Activated T-helper 9 cell treated with anti-CD3 and anti-CD28 coated beads, Interleukin-2, amount 50 U/mL, for 16 hours (primary cell): ENCODE results near the gene ENAM.
A peak's percentile ranks its signal among the peaks of the same experiment; 100 is the strongest.

ENCODE experiments used
- DNase-seq: peaks from one replicate; pipeline ENCODE4 v3.0.0-alpha.2; 2020; ENCODE audit warnings: low read depth

The ENAM gene

GRCh38 chr4:70628444-70628843, at the start of gene ENAM:
ENAM (plus strand) TSS chr4:70628744; CDS start chr4:70629501, 757 bp downstream.
- no peak for DNase-seq

DNA sequence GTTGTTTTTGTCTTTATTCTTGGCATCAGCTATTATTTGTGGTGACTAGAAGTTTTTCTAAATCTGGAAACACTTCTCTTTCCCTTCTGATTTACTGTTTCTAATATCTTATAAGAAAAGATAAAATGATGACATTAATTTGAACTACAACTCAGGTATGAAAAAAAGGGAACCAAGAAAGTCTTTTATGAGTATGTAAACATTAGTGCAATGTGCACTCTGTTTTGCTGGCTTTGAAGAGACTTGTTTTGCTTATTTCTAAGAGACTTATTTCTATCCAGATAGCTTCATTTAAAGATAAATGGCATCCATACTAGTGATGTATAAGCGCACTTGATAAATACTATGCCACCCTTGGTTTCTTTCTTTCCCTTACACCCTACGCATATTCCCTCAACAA, 46.6 kb upstream of the ENAM start:
- no peak for DNase-seq

GRCh38 chr4:70583952-70584834, 44.4 kb upstream of the ENAM start:
- DNase-seq: no peak

DNA sequence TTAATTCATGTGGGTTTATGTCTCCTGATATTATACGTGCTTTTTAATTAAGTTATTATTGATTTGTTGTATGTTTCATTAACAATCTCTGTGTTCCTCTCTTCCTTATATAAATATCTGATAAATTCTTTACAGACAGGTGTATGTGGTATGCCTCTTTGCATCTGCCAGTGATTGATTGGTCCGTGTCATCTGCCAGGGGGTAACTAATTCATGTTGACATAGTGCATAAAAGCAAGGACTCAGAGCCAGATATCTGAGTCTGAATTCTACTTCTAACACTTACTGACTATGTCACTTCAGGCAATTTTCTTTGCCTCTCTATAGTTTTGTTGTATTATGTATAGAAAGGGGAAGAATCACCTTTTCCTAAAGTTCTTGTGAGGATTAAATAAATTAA, 41.7 kb upstream of the ENAM start:
- no peak for DNase-seq

DNA sequence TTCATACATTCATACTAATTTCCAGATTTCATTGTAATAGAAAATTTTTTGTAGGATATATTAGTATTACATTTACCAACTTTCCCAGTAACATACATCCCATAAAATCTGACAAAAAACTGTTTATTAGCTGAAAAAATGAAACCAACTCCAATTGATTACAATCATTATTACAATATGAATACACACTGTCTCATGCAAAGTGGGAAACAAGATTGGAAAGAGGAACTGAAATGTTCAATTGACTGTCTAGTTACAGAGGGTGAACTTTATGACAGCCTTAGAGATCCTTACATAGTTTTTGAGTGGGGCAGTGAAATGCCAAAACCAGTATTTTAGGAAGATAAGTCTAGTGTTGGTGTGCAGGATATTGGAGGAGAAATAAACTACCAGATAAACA, 38.8 kb upstream of the ENAM start:
- DNase-seq: no peak

DNA sequence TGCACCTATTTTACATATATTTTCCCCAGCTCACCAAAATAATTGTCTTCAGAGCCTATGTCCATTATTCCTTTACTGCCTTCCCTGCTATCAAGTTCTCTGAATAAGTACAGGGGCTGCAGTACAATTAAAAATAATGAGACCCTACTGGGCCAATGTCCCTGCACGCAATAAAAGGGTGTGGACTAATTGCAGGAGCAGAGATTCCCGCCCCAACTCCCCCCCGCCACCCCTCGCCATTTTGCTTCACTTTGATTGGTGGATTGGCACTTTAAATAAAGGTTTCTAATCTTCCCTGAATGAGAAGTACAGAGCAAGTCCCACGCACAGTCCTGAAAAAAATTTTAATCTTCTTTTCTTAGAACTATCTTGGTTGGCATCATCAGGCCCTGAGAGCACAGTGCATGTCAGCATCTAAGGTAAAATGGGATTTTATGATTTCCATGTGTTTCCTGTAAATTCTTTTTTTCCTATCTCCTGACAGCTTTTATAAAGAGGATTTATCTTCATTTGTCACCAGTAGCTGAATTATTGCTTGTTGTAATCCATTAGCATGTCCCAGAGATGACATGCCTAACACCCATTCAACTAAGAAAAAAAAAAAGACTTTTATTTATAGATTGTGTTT, 36.5 kb upstream of the ENAM start, which contains the start of gene AMBN:
Gene AMBN (plus strand): TSS at position 302 of the 628 bp plus-strand sequence. CDS start 103 bp downstream, at position 405.
- no peak for DNase-seq

DNA sequence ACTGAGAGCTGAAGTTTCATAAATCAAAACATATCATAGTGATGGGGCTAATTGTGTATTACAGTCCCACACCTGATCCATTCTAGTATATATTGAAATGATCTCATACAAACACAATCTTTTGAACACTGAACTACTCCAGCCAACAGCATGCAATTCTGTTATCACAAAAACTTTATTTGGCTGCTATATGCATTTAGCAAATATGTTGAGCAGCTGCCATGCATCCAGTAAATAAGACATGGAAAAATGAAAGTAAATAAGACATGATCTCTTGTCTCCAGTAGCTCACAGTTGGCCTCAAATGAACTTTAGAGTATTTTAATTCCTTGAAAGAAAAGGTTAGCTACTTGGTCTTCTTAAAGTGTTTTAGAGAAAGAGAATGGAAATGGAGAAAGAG, 34.3 kb upstream of the ENAM start:
- no peak for DNase-seq

DNA sequence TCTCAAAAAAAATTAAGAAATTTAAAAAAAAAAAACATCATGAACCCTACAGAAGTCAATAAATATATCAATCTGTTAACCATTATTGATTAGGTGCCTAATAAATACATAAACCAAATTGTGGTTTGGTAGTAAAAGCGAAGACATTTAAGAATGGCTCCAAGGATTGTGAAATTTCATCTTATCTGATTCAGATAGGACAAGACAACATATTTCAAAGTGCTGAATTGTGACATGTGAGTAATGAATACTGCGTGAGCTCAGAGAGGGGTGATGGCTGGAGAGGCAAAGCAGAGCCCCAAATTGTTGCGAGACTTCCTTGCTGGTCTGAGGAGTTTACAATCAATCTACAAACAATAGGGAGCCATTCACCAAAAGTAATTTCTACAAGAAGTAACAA, 28.2 kb upstream of the ENAM start:
- no peak for DNase-seq

DNA sequence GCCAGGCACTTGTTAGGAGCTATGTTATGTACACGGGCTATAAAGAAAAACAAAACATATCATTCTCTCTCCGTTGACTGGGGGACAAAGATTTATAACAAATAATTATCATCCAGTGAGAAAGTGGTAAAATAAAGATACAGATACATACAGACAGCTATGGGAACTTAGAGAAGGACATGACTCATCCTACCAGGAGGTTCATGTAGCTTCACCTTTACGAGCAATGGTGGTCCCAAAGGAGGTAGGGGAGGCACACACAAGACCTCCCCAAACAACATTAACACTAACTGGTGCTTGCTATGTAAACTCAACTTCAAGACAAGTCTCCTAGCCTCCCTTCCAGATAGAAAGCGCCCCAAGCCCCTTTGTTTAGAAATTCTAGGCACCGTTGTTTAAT, 27.6 kb upstream of the ENAM start:
- DNase-seq: no peak

GRCh38 chr4:70601422-70602039, 27.0 kb upstream of the ENAM start:
- peak; percentile 18 for DNase-seq

- no peak for DNase-seq
Observed at GRCh38 chr4:70603856-70604255, 24.7 kb upstream of the ENAM start.

GRCh38 chr4:70606459-70606858, 22.1 kb upstream of the ENAM start:
- DNase-seq: no peak

DNA sequence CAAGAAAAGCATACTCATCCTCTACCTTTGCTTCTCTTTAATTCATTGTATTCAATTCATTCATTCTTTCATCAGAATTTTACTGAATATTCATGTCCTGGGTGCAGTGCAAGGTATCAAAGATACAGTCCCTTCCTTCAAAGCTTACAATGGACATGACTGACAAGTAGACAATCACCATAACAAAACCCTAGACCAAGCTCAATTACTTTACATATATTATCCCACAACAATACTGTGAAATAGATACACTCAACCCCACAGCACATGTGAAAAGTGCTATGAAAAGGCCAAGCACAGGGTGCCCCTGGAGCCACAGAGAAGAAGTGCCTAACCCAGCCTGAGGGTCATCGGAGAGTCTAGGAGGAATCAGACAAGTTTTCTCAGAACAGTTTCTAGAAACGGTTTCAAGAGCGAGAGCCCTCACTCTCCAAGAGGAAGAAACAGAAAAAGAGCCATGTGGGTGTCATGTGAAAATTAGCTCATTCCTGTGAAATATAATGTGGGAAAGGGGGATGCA, 21.1 kb upstream of the ENAM start:
- DNase-seq: no peak

- no peak for DNase-seq
Observed at GRCh38 chr4:70608324-70608723, 20.2 kb upstream of the ENAM start.

- DNase-seq: no peak
Observed at GRCh38 chr4:70613306-70614183, 15.0 kb upstream of the ENAM start.

DNA sequence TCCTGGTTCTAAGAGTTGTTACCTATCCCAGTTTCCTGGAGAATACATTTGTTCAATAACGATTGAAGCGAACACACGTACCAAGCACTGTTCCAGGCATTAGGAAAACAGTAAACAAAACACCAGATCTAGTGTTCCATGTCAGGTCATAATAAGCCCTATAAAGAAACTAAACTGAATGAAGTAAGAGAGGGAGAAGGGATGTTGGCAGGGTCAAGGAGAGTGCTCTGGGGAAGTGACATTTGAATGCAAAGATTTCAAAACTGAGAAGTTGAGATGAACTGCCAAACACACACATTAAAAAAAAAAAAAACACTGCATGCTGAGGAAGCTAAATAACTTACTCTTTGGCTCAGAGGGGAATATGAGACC, 14.4 kb upstream of the ENAM start:
- DNase-seq: no peak

DNA sequence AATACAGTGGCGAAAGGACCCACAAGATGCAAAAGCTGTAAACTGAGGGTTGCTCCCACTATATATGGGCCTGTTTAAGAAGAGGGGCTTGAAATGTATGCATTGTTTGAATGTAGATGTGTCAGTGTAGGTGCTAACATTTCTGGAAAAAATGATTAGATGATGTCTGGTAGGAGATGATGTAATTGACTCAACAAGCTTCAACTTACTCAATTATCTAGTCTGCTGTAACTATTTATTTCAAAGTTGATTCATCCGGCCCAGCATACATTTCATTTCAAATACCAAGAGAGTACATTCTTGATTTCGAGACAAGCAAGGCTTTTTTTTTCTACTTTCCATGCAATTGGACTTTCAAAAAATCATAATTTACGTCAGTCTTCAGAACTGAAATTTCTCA, 9.3 kb upstream of the ENAM start:
- no peak for DNase-seq

GRCh38 chr4:70619778-70620177, 8.8 kb upstream of the ENAM start:
- no peak for DNase-seq

- DNase-seq: no peak
Observed at GRCh38 chr4:70623323-70623722, 5.2 kb upstream of the ENAM start.

- no peak for DNase-seq
Observed at GRCh38 chr4:70624226-70624793, 4.2 kb upstream of the ENAM start.

DNA sequence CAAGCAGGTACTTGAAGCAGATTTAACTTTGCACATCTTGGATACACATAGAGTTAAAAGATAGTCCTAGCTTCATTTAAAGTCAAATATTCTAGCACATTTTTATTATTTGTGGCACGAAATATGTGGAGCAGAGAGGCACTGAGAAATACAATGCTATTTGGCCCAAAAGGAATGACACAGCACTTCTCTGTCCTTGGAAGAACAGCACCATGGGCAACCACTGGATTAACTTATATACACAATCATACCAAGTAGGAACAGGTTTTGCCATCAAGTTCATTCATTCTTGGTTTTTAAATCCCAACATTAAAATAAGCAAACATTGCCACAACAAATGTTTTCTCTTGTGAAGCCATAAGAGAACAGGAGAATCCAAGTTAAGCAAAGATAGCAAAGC, 924 bp upstream of the ENAM start:
- DNase-seq: no peak
